HepG2 (cell line): ENCODE results near the gene FAM20A. TPM values are rescaled to one million over a fixed set of nuclear protein-coding genes. Genes with fewer than 3 reads are reported as not detected.
A peak's percentile ranks its signal among the peaks of the same experiment; 100 is the strongest.

Experiments used
- ATF1 ChIP-seq: IDR thresholded peaks from 2 replicates; pipeline ENCODE4 v1.6.1; 2016; ENCODE audit warnings: mild to moderate bottlenecking, control low read depth
- CBX2 ChIP-seq, 2 experiments: fragments of 200-600 bp in 1 of 2; sonication (generic); formaldehyde crosslinking in 1 of 2; IDR thresholded peaks; 2 replicates each; pipeline versions ENCODE4 v1.7.0 to v1.8.1; 2018 to 2022; ENCODE audit warnings: low read depth in 2 of 2, low read length in 1 of 2, mild to moderate bottlenecking in 1 of 2, missing genetic modification reagents in 1 of 2
- DR1 ChIP-seq: sonication (generic); formaldehyde crosslinking; IDR thresholded peaks from 2 replicates; pipeline ENCODE4 v1.8.0; 2021; ENCODE audit warnings: mild to moderate bottlenecking, missing genetic modification reagents, inconsistent platforms
- FOXC1 ChIP-seq: sonication (generic); formaldehyde crosslinking; IDR thresholded peaks from 2 replicates; pipeline ENCODE4 v1.8.0; 2022; ENCODE audit warnings: mild to moderate bottlenecking, missing genetic modification reagents, borderline replicate concordance
- GATAD2A ChIP-seq: IDR thresholded peaks from 2 replicates; pipeline ENCODE4 v1.6.1; 2016
- GMEB2 ChIP-seq: IDR thresholded peaks from 2 replicates; pipeline ENCODE4 v1.6.1; 2016; ENCODE audit warnings: missing biosample characterization, missing genetic modification reagents, low read depth
- MED1 ChIP-seq: sonication (generic); formaldehyde crosslinking; IDR thresholded peaks from 2 replicates; pipeline ENCODE4 v1.4.0; 2020; ENCODE audit warnings: missing genetic modification reagents
- MNT ChIP-seq: fragments of 450-650 bp; IDR thresholded peaks from 2 replicates; pipeline ENCODE4 v1.6.1; 2016
- SYNCRIP ChIP-seq: fragments of 200-400 bp; formaldehyde crosslinking; IDR thresholded peaks from 2 replicates; pipeline ENCODE4 v1.6.1; 2018; ENCODE audit warnings: mild to moderate bottlenecking, low read depth, low read length; ENCODE audit not compliant: insufficient read depth
- ZBTB10 ChIP-seq: sonication (generic); formaldehyde crosslinking; IDR thresholded peaks from 2 replicates; pipeline ENCODE4 v1.4.0; 2020; ENCODE audit warnings: missing genetic modification reagents, borderline replicate concordance
- ZFYVE20 ChIP-seq: sonication (generic); formaldehyde crosslinking; IDR thresholded peaks from 2 replicates; pipeline ENCODE4 v1.8.0; 2023; ENCODE audit warnings: low read depth, mild to moderate bottlenecking, moderate library complexity, missing genetic modification reagents, borderline replicate concordance
- ZNF407 ChIP-seq: sonication (generic); formaldehyde crosslinking; IDR thresholded peaks from one replicate; pipeline ENCODE4 v1.5.1; 2020; ENCODE audit warnings: mild to moderate bottlenecking, missing genetic modification reagents; ENCODE audit errors: not compliant biosample characterization
- ZNF775 ChIP-seq: sonication (generic); formaldehyde crosslinking; IDR thresholded peaks from 2 replicates; pipeline ENCODE4 v1.4.0; 2020; ENCODE audit warnings: missing genetic modification reagents, mild to moderate bottlenecking, moderate library complexity, borderline replicate concordance
- ZNF776 ChIP-seq: sonication (generic); formaldehyde crosslinking; IDR thresholded peaks from 2 replicates; pipeline ENCODE4 v1.4.0; 2020; ENCODE audit warnings: mild to moderate bottlenecking, missing genetic modification reagents
- ZNF841 ChIP-seq: sonication (generic); formaldehyde crosslinking; IDR thresholded peaks from 2 replicates; pipeline ENCODE4 v1.8.1; 2023; ENCODE audit warnings: missing genetic modification reagents, borderline replicate concordance
- polyA plus RNA-seq, 8 experiments: library from polyadenylated mRNA; depleted of rRNA in 3 of 8; stranded (reverse) in 7 of 8; unstranded in 1 of 8; fragments of >200 nt; fragmentation: Illumina TruSeq in 4 of 8; extraction: Trizol in 4 of 8; gene quantifications; 2 replicates each; pipeline versions ENCODE4 v1.2.1 to v1.2.3, GENCODE V29; 2011 to 2016; ENCODE audit warnings: low read depth in 4 of 8, missing spikeins in 1 of 8, mixed read lengths in 1 of 8; ENCODE audit not compliant: insufficient read depth in 1 of 8
- total RNA-seq, 5 experiments: library from RNA; depleted of rRNA; stranded (reverse); fragments of >200 nt; fragmentation: Illumina TruSeq; extraction: Trizol; gene quantifications; 2 replicates each; pipeline ENCODE4 v1.2.3, GENCODE V29; 2016; ENCODE audit warnings: low read depth in 1 of 5

Gene FAM20A
- total and polyA plus RNA-seq, 2 of the 13 experiments (the other 11 are each of a cell fraction or from before 2014, with no cell fraction given) = 9.3 to 20.7 TPM

GRCh38 chr17:68580236-68580770 is 20.9 kb downstream of the FAM20A start (continued):
- TF ChIP-seq MNT (no peak), ZNF841 (CRISPR knock-in tag) (no peak), DR1 (CRISPR knock-in tag) (no peak), ZBTB10 (CRISPR knock-in tag) (no peak; the same call in 1 of the 2 replicates), SYNCRIP (no peak), GATAD2A (CRISPR knock-in tag) (peak; percentile 96), ZNF407 (CRISPR knock-in tag) (no peak), ZNF775 (no peak), GMEB2 (CRISPR knock-in tag) (no peak), FOXC1 (CRISPR knock-in tag) (no peak; the same call in 1 of the 2 replicates), MED1 (CRISPR knock-in tag) (peak; percentile 83), ZNF776 (CRISPR knock-in tag) (no peak), CBX2 (IDR thresholded peaks at IDR 0.05; ENCODE audit: low read depth, low read length) (no peak), CBX2 (CRISPR knock-in tag; IDR thresholded peaks at IDR 0.05; ENCODE audit: low read depth) (no peak), ATF1 (CRISPR knock-in tag) (no peak; the same call in 1 of the 2 replicates), ZFYVE20 (CRISPR knock-in tag) (no peak)
